NOMO-1 treated with dmso at 0.1 percent for 144 hours (cell line): ENCODE measurements around the gene PIK3AP1.
A peak's percentile ranks its signal among the peaks of the same experiment; 100 is the strongest.

Experiments used
- DNase-seq: peaks from one replicate; lab custom pipeline; 2025; ENCODE audit not compliant: unreplicated experiment; lab: John Stamatoyannopoulos, UW

The PIK3AP1 gene

GRCh38 chr10:96645191-96645721, 75.1 kb downstream of the PIK3AP1 start:
- peak; percentile 21 for DNase-seq

- no peak for DNase-seq
These were observed 76.4 kb downstream of the PIK3AP1 start for GRCh38 chr10:96643920-96644319.

- DNase-seq = peak; percentile 53
These were observed 77.3 kb downstream of the PIK3AP1 start for GRCh38 chr10:96642973-96643372.

- DNase-seq = no peak
These were observed 77.8 kb downstream of the PIK3AP1 start for GRCh38 chr10:96642530-96642929.

- no peak for DNase-seq
These were observed 78.7 kb downstream of the PIK3AP1 start for GRCh38 chr10:96641396-96642295.

- no peak for DNase-seq
These were observed 80.4 kb downstream of the PIK3AP1 start for GRCh38 chr10:96639899-96640298.

GRCh38 chr10:96638696-96639095, 81.6 kb downstream of the PIK3AP1 start:
- DNase-seq = no peak

GRCh38 chr10:96638120-96638519, 82.2 kb downstream of the PIK3AP1 start:
- DNase-seq = no peak

GRCh38 chr10:96637709-96638108, 82.6 kb downstream of the PIK3AP1 start:
- no peak for DNase-seq

GRCh38 chr10:96636551-96636950, 83.8 kb downstream of the PIK3AP1 start:
- DNase-seq = no peak

- no peak for DNase-seq
These were observed 87.2 kb downstream of the PIK3AP1 start for GRCh38 chr10:96632974-96633710.

- no peak for DNase-seq
These were observed 93.0 kb downstream of the PIK3AP1 start for GRCh38 chr10:96627292-96627691.

GRCh38 chr10:96626795-96627194, 93.5 kb downstream of the PIK3AP1 start:
- no peak for DNase-seq

GRCh38 chr10:96625173-96625572, 95.1 kb downstream of the PIK3AP1 start:
- no peak for DNase-seq

GRCh38 chr10:96622013-96622787, 98.1 kb downstream of the PIK3AP1 start:
- no peak for DNase-seq

- no peak for DNase-seq
These were observed 100.2 kb downstream of the PIK3AP1 start for GRCh38 chr10:96619796-96620773.

GRCh38 chr10:96619120-96619519, 101.2 kb downstream of the PIK3AP1 start:
- no peak for DNase-seq

- no peak for DNase-seq
These were observed 101.7 kb downstream of the PIK3AP1 start for GRCh38 chr10:96618653-96619052.

- DNase-seq = no peak
These were observed 103.4 kb downstream of the PIK3AP1 start for GRCh38 chr10:96616961-96617360.

- DNase-seq = no peak
These were observed 105.8 kb downstream of the PIK3AP1 start for GRCh38 chr10:96614515-96614914.
